Cerebellar cortex (tissue), 1 donor: ENCODE data around the gene CHAF1A.

Source experiments
- DNase-seq: peaks from one replicate; pipeline ENCODE4 v3.0.0-alpha.2; 2015; ENCODE audit warnings: low spot score

The CHAF1A gene

DNA sequence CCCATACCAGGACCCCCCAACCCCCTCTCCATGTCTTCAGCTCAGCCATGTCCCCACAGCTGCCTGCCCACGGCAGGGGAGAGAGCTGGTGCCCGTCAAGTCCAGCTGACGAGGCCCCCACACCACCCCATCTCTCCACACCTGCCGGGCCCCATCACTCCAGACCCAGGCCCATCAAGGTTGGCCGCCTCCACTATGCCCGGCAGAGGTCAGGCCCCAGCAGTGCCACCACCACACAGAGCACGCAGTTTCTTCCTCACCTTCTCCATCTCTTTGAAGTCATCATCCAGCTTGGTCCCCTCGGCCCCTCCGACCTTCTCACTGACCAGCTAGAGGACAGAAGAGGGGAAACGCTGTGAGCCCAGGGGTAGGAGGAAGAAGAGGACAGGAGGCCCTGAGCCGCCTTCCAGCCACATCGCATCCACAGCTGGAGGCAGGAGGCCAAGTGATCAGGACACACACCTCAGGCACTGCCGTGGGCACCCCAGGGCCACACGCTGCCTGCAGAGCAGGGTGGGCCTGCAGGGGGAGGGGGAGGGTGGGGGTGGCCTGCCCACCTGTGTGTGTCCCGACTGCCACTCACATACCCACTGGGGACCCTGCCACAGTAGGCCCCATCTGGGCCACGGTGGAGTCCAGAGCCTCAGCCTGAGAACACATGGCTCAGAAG is 35.6 kb upstream of the CHAF1A start:
- no peak for DNase-seq

DNA sequence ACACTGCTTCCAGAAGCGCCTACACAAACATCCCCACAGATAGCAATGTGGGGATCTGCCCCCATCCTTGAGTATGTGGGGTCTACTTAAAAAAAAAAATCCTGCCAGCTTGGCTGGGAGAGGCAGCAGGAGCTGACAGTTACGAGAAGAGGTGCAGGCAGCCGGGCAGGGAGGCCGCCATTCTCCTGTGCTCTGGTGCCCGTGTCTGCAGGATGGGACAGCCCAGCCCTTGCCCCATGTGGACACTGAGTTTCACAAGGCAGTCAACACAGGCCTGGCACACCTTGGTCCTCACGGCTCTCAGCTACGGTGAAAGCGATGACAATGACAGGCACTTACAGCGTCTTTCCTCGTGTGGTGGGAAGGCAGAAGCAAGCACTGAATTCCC is 35.1 kb upstream of the CHAF1A start:
- no peak for DNase-seq

DNA sequence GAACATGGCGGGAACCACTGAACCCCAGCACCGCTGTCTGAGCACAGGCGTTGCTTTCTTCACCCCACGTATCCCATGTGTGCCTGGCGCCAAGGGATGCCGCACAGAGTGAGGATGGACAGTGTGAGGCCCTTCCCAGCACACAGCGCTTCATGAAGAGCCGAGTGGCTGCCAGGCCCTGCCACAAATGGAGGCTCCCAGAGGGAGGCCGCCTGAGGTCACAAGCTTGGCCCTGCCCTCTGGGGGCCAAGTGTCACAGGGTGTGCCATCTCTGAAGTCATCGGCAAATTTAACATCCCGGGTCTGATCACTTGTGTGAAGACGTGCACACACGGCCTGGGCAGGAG is 34.7 kb upstream of the CHAF1A start:
- DNase-seq, result no peak

DNA sequence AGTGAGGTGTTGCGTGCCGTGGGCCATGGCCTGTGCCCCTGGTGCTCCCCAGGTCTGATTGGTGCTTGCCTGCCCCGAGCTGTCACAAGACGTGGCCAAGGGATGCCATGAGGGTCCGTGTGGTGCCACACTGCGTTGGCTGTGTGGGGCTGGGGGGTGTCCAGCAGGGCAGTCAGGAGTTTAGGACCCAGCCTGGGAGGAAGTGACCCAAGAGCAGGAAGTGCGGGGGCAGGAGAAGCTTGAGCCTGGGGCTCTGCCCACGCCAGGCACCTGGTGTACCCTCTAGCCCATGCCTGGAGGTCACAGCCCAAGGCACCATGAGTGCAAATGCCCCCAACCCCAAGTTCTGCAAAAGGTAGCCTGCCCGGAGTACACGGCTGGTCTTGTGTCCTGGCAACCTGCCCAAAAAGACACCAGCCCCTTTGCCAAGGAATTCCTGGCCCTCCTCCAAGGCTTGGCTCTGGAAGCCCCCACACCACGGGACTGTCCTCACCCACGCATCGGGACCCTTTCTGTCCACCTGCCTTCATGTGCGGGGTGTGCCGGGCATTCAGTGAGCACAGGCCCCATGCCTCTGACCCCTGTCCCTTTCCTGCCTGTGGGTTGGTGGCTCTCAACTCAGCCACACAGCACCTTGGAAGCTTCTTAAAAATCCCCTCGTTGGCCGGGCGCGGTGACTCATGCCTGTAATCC is 34.2 kb upstream of the CHAF1A start:
- DNase-seq, result no peak

DNA sequence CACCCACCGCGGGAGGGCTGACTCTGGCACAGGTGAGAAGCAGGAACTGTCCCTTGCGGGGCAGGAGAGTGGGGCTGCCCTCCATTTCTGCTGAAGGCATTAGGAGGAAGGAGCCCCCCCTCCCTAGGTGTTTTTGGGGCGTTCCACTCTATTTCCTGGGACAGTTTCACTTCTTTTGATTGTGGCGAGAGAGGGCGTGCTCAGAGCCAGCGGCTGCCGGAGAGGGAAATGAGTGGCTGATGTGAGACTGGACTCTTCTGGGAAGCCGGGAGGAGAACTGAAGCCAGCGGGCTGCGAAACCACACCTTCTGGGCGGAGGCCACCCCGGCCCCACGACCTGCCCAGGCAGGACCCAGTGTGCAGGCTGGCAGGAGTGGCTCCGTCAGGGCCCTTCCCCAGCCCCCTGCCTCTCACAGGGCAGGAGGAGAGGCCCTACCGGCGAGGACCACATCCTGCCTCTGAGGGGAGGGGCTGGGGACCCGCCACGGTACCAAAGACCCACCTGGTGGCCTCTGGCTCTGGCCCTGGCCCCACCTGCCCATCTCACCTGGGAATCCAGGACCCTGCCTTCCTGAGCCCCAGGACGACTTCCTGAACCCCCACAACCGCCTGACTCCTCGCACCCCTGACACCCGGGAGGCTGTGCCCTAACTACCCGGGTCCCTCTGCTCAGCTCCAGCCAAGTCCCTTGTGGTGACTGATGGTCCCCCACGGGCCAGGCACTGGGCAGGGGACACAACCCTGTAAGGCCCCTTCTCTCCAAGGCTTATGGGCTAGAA is 33.1 kb upstream of the CHAF1A start:
- no peak for DNase-seq

DNA sequence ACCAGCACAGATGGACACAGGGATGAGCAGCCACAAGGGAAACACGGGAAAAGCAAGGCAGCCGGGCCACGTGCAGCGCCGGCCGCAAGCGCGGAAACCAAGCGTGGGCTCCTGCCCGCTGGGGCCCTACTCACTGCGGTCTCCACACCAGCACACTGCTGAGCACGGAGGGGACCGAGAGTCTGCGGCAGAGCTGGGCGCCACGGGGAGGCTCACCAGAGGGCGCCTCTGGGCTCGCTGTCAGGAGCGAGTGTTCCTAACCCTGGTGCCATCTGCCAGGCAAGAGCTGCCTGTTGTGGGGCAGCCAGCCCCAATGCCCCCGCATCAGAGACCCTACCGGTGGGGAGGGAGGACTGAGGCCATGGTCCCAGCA is 32.6 kb upstream of the CHAF1A start:
- no peak for DNase-seq

DNA sequence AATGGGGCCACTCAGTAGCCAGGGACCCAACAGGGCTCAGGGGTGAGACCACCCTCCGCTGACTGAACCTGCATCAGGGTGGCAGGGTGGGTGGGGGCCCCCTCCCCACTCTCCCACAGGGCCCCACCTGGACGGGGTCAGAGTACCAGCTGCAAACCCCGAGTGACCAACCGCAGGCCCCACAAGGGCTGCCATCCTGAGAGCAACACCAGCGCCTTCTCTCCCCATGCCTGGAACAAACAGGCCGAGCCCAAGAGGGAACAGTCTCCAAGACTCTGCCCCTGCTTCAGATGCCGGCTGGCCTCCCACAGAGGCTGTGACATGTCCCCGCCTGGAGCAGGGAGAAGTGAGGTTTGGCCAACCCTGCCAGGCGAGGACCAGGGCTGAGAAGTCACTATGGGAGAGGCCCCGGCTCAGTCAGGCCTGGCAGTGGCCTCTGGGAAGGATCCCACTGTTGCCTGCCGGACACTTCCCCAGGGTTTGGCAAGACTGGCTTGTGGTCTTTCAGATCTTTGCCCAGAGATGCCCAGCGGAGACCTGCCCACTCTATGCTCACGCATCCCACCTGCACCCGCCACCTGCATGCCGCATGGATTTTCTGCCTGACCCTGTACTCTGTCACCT is 31.9 kb upstream of the CHAF1A start:
- DNase-seq, result no peak

DNA sequence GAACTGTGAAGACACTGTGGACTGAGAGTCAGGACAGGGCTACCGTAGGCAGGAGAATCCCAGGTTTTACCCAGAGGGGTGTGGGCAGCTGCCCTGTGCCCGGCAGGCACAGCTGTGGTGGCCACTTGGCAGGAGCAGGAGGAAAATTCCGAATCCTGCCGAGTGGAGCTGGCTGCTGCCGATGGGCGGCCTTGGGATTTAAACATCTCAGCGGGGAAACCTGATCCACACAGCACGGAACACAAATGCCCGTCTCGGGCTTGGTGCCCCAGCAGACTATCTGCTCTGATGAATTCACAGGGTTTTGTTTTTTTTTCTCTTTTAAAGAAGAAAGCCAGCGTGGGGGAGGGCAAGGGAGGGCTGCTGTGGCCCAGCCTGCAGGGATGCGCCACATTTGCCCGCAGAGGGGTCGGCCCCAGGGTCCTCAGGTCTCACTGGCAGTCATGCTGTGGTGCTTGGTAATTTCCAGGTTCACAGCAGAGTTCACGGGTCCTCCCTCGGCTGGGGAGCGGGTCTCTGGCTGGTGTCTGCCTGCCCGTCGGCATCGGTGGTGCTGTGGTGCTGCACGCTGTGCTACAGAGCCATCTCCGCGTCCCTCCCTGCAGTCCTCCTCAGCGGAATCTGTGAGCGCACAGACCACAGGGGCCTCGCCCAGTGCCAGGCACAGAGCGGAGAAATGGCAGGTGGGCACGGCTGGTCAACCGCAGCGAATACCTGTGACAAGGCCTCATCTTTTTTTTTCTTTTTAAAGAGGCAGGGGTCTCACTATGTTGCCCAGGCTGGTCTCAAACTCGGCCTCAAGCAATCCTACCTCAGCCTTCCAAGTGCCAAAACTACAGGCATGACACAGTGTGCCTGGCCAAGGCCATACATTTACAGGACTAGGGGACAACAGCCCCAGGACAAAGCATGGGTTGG is 30.9 kb upstream of the CHAF1A start:
- DNase-seq, result no peak

DNA sequence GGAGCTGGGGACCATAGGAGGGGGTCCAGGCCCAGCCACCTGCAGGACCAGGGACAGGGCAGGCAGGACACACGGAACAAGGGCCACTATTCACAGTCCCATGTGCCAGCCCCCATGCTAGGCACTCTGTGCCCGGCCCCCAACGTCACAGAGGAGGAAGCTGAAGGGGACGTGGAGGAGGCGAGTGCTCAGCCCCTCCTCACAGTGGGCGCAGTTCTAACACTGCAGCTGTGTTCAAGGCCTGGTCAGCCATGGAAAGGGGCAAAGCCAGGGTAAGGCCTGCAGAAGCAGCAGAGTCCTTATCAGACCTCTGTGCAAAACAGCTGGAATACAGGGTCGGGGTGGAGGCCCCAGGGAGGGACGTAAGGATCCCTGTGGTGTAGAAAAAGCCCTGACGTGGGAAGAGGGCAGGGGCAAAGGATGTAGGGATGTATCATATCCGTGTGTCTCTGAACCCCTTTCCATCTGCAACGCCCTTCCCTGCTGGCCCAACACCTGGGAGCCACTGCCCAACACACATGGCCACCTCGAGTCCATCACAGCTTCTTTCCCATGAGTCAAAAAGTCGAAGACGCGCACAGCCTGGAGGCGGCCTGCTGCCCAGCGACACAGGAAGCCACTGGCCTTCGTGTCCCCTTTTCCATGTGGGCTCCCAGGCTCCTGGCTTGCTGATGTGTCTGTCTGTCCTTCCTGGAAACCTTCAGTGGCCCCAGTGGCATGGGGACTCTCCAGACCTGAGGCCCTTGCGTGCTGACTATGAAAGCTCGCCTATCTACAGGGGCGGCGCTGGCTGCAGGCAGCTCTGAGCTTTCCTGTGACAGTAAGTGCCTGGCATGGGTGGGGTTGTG is 30.1 kb upstream of the CHAF1A start:
- DNase-seq, result no peak

- DNase-seq, result no peak
Observed at GRCh38 chr19:4373013-4373367, 29.4 kb upstream of the CHAF1A start.

DNA sequence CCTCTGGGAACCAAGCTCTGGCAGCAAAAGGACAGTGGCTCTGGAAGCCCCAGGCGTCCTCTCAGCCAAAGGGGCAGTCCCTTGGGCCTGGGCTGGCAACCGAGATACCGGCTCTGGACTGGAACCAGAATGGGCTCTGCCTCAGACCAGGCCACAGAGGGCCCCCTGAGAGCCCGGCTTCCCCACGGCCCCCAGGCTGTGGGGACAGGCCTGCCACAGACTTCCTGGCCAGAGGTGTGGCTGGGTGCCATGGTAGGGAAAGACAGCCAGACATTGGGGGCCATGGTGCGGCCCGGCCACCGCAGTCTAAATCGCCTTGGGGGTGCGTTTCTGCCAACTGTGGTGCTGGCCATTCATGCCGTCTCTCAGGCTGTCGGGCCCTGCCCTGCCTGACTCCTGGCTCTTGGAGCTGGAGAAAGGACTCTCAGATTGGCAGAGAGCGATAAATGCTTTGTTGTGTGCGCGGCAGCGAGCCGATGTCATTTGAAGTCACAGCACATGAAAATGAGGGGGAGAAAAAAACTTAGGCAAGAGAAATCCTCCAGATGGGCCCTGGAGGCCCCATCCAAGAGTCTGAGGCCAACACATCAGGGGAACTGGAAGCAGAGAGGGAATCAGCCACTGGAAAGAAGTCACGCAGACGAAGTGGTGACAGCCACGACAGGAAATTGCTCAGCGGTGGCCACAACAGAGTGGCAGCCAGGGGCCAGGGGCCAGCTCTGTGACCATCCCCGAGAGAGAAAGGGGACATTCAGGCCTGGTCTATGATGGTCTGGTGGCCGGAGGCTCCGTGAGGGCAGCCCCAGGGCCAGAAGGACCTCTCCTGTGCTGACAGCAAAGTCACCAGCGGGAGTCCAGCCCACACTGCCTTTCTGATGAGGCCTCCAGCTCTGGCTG is 28.6 kb upstream of the CHAF1A start:
- peak; percentile 67 for DNase-seq

GRCh38 chr19:4374498-4375163 is 27.8 kb upstream of the CHAF1A start:
- DNase-seq, result no peak

GRCh38 chr19:4375164-4376027 is 27.0 kb upstream of the CHAF1A start:
- no peak for DNase-seq

GRCh38 chr19:4376028-4376670 is 26.3 kb upstream of the CHAF1A start:
- no peak for DNase-seq

DNA sequence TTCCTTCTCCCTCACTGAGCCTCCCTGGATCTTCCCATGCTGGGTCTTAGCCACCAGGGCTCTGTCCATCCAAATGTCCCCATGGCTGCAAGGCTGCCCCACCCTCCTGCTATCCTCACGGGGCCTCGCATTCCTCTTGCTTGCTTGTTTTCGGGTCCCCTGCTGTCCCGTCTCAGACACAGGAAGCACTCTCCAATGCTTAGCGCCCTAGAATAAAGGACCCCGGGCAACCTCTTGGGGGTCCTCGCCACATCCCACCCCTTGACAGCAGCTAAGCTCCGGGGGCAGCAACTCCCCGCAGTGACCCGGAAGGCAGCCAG is 25.8 kb upstream of the CHAF1A start:
- no peak for DNase-seq

- no peak for DNase-seq
Observed at GRCh38 chr19:4376991-4377781, 25.3 kb upstream of the CHAF1A start.

GRCh38 chr19:4378886-4379285 is 23.6 kb upstream of the CHAF1A start:
- DNase-seq, result no peak
